ENCODE results near the gene CDH23.

Gene CDH23

DNA sequence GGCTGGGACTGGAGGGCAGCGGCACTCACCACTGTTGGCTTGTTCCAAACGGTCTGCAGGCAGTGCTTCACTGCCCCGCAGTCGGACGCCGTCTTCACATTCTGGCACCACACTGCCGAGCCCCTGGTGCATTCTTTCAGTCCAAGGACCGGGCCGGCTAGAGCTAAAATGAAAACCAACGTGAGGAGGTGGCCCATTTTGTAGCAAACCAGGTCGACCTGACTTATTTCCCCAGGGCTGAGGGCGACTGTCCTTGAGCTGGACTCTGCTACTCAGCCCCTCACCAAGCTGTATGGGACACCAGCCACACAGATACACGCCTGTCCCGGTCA lies 437.6 kb downstream of the CDH23 start:
- no peak for TF ChIP-seq JUND (IDR thresholded peaks at IDR 0.05; ENCODE audit: low read depth)
- in situ Hi-C loops (cut with HindIII; ENCODE audit: low pct_unique_long_range_greater_than_20kb, low sequenced_read_pairs) = no loop called here
- DNase-seq (ENCODE audit: low read depth in 1 of 2, low spot score in 1 of 2) = no peak

DNA sequence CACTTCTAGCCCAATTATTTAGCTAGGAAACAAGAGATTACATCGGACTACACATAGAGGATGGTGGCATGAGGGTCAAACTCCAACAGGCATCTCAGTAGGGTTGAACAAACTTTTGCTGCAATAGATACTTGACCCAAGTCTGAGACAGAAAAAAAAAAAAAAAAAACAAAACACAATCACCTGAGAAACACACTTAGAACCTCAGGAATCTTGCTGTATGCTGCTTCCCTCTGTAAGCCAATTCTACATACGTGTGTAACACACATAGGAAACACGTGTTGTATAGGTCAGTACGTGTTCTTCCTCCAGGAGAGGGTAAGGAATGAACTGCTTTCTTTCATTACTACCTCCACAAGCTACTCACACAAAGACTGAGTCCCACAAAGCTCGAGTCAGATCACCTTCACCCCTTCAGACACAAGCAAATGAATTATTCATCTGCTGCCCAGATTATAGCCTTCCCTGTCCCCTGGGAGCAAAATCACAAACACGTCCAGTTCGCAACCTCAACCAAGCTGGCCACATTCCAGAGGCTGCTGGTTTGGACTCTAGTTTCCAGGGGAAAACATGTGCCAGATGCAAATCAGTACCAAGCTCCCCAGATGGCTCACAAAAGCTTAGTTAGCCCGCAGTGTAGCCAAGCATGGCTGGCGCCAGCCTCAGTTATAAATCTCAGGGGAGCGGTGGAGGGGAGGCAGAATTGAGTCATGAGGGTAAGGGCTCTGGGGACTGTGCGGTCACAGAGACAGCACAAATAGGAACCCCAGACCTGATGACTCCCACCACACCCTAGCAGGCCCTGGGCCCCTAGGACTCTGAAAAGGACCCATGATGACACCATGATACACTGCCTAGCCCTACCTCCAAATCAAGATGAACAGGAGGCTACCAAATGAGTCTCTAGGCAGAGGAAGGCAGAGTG lies 439.2 kb downstream of the CDH23 start:
- no peak for TF ChIP-seq JUND (IDR thresholded peaks at IDR 0.05; ENCODE audit: low read depth)
- in situ Hi-C loops (cut with HindIII; ENCODE audit: low pct_unique_long_range_greater_than_20kb, low sequenced_read_pairs) = no loop called here
- DNase-seq (ENCODE audit: low read depth in 1 of 2, low spot score in 1 of 2) = no peak

DNA sequence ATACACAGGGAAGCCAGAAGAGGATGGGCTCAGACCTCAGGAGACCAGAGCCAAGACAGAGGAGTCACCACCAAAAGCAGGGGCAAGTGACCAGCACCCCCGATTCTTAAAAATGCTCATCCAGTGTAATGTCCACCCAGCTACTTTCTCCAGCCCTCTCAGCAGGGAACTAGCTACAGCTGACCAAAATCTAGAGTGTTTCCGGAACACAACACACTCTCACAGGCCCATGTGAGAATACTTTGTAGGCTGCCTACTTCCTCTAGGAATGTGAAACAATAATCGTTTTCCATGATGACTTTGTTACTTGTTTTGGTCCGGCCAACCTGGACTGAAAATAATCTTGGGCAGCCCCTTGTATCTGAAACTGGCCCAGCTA lies 439.9 kb downstream of the CDH23 start:
- in situ Hi-C loops (cut with HindIII; ENCODE audit: low pct_unique_long_range_greater_than_20kb, low sequenced_read_pairs) = no loop called here
- no peak for DNase-seq (ENCODE audit: low read depth in 1 of 2, low spot score in 1 of 2)
- TF ChIP-seq JUND (IDR thresholded peaks at IDR 0.05; ENCODE audit: low read depth) = no peak

DNA sequence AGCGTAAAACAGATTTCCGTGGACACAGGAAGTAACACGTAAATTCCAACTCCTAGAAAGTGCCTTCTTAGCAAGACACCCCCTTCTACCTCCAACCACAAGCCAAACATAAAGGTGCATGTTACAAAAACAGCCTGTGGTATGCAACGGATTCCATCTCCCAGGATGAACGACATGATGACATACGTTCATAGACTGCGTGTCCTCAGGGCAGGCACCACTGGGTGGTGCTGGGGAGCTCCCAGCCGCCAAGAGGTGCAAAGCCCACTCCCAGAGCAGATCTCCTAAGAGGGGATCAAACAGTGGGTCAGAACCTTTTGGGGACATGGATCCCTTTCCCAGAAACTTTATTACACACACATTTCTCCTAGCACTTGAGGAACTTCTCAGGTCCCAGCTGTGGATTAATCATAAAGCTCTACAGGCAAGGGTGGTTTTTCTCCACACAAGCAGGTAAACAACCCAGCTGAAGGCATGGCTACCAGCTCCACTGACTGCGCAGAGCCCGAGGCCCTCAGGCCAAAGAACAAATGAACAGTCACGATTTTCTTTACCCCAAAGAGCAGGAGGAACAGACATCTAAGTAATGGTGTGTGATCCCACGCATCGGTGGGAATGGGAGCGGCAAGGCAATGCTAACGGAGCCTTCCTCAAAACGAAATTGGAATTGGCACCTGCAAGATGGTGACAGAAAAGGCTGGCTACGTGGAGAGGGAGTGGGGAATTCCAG lies 440.5 kb downstream of the CDH23 start:
- TF ChIP-seq JUND (IDR thresholded peaks at IDR 0.05; ENCODE audit: low read depth) = no peak
- in situ Hi-C loops (cut with HindIII; ENCODE audit: low pct_unique_long_range_greater_than_20kb, low sequenced_read_pairs) = no loop called here
- peak in 1 of 2 experiments; percentile 18 for DNase-seq (ENCODE audit: low read depth in 1 of 2, low spot score in 1 of 2)

DNA sequence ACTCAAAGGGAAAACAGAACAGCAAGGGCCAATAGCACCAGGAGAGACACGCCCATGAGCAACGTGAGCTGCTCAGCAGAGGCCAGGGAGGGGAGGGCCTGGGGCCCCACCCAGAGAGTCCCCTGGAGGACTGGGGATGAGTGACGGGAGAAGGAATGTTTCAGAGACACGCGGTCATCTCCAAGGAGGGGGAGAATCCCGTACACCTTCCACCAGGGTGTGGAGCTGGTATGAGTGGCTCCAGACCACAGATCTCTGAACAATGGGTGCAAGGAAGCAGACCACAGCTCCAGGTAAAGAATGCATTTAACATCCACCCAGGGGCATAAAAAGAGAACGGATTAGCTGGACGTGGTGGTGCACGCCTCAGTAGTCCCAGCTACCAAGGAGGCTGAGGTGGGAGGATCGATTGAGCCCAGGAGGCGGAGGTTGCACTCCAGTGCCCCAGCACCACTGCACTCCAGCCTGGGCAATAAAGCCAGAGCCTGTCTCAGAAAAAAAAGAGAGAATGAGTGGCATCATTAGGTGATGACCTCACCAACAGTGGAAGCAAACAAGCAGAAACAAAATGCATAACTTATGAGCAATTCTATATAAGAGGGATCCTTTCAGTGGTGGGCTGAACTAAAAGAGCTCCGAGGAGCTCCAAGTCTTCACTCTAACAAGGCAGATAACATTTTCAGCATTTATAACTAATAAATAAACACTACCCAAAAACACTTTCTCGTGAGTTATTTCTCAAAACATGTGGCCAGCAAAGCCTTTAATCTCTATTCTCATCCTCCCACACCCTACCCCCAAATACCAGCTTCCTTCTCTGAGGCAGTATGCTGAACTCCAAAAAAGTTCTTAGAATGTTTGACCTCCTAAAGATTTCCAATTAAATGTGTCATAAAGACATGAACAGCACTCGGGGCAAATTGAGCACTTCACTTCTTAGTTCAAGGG lies 441.8 kb downstream of the CDH23 start:
- in situ Hi-C loops (cut with HindIII; ENCODE audit: low pct_unique_long_range_greater_than_20kb, low sequenced_read_pairs) = no loop called here
- DNase-seq (ENCODE audit: low read depth in 1 of 2, low spot score in 1 of 2) = no peak
- TF ChIP-seq JUND (IDR thresholded peaks at IDR 0.05; ENCODE audit: low read depth) = no peak

DNA sequence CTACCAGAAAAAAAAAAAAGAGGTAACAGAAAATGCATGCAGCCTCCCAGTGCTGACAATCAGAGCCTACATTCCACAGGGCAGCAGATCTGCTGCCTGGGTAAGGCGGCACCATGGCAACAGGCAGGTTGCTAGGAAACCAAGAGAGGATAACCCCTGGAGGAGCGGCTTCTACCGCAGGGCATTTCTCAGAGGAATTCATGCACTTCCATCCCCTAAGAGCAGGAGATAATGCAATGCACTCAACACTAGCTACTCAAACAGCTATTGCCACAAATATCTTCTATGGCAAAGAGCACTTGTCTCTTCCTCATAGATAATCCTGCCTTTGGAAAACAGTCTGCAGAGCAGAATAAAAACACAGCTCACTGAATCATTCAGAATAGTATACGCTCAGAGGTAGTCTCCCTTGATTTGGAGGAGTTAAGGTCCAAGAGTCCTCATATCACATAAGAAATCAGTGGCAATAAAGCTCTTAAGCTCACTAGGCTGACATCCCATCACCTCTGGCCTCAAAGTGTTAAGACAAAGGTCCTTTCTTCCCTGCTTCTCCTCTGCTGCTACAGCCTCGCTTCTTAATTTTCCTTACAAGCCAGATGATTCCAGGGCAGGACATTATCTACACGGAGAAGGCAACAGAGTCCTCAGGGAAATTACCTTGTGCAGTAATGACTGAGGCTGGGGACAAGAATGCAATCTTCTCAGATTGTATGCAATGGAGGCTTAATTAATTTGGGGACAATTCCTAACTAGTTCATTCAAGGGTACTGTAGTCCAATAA lies 443.6 kb downstream of the CDH23 start:
- no peak for TF ChIP-seq JUND (IDR thresholded peaks at IDR 0.05; ENCODE audit: low read depth)
- in situ Hi-C loops (cut with HindIII; ENCODE audit: low pct_unique_long_range_greater_than_20kb, low sequenced_read_pairs) = no loop called here
- peak in 1 of 2 experiments; percentile 62 for DNase-seq (ENCODE audit: low read depth in 1 of 2, low spot score in 1 of 2)

DNA sequence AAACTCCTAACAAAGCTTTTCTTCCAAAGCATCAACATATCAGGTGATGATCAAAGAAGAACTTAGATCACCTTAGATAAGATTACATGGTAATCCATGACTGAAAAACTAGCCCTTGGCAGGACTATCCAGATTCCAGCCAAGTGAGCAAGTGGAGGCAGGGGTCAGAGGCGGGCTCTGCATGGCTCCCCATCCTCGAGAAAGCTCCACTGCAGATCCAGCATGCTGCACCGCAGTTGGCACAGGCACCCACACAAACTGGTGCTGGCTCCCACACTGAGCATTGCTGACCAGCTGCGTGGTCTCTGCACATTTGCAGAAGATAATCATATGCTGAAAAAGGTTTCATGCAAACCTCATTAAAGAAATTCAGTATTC lies 444.2 kb downstream of the CDH23 start:
- in situ Hi-C loops (cut with HindIII; ENCODE audit: low pct_unique_long_range_greater_than_20kb, low sequenced_read_pairs) = no loop called here
- TF ChIP-seq JUND (IDR thresholded peaks at IDR 0.05; ENCODE audit: low read depth) = no peak
- DNase-seq (ENCODE audit: low read depth in 1 of 2, low spot score in 1 of 2) = no peak

DNA sequence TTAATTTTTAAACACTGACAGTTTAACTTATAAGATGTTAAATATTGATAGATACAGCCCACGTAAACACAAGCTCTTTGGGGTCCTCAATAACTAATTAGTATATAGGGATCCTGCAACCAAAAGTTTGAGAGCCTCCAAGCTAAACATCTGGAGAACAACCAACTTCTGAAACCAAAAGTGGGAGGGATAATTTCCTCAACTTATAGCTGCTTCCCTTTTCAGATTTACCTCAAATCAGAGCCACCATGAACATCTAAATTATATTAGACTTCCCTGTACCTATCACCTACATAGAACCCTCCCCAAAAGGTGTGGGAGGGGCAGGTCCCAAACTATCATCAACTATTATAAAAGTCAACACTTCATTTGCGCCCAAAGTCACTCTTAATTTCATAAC lies 445.7 kb downstream of the CDH23 start:
- no peak for DNase-seq (ENCODE audit: low read depth in 1 of 2, low spot score in 1 of 2)
- TF ChIP-seq JUND (IDR thresholded peaks at IDR 0.05; ENCODE audit: low read depth) = no peak
- in situ Hi-C loops (cut with HindIII; ENCODE audit: low pct_unique_long_range_greater_than_20kb, low sequenced_read_pairs) = no loop called here

DNA sequence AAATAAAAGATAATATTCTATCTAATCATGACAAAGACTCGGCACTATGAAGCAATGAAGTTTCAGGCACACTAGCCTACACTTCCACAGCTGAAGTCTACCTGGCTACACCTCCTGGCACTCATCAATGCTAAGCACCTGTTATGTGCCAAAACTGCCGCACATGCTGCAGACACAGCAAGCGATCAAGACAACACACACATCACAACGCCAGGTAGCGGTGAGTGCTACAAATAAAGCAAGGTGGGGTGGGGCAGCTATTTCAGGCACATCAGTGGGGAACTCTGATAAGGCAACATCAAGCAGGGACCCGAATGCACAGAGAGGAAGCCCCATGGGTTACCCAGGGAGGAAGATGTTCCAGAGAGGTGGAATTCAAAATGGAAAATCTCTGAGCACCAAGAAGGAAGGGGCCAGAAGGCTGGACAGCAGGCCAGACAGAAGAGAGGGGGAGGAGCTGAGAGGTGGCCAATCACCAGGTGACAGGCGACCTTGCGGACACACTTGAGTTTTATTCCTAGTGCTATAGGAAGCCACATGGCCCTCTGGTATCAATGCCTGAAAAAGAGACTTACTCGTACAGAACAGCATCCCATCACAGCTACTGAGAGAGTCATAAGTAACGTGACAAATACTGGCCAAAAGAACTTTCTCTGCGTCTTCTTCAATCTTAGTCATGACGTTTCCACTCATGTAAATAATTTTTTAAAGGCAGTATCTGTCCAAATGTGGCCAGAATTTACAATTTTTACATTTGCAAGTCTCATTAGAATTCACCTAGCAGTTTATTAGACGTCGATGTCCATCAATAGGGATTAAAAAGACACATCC lies 446.4 kb downstream of the CDH23 start:
- DNase-seq (ENCODE audit: low read depth in 1 of 2, low spot score in 1 of 2) = no peak
- in situ Hi-C loops (cut with HindIII; ENCODE audit: low pct_unique_long_range_greater_than_20kb, low sequenced_read_pairs) = no loop called here
- no peak for TF ChIP-seq JUND (IDR thresholded peaks at IDR 0.05; ENCODE audit: low read depth)

DNA sequence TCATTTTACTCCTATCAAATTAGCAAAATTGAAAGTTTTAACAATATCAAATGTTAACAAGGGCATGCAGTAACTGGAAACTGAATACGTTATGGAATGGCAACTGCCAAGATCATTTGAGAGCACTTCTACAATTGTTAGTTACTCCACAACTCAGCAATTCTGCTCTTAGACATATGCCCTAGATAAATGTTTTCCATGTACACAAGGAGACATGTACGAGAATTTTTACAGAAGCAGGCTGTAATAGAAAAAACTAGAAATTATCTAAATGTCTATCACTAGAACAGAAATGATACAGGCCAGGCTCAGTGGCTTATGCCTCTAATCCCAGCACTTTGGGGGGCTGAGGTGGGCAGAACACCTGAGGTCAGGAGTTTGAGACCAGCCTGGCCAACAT lies 447.4 kb downstream of the CDH23 start:
- TF ChIP-seq JUND (IDR thresholded peaks at IDR 0.05; ENCODE audit: low read depth) = no peak
- in situ Hi-C loops (cut with HindIII; ENCODE audit: low pct_unique_long_range_greater_than_20kb, low sequenced_read_pairs) = no loop called here
- no peak for DNase-seq (ENCODE audit: low read depth in 1 of 2, low spot score in 1 of 2)

DNA sequence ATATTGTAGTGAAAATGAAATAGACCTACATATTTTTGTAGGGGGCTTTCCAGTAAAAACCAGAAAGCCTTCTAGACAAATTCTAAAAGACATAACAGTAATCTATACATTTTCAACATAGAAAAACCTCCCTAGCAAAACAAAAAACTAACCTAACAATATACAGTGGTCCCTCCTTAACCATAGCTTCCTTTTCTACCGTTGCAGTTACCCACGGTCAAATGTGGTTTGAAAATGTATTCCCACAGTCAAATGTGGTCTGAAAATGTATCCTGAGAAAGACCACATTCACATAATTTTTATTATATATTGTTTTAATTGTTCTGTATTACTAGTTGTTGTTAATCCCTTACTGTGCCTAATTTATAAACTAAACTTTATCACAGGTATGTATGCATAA lies 448.0 kb downstream of the CDH23 start:
- DNase-seq (ENCODE audit: low read depth in 1 of 2, low spot score in 1 of 2) = no peak
- no peak for TF ChIP-seq JUND (IDR thresholded peaks at IDR 0.05; ENCODE audit: low read depth)
- in situ Hi-C loops (cut with HindIII; ENCODE audit: low pct_unique_long_range_greater_than_20kb, low sequenced_read_pairs) = no loop called here

Measured in T47D (cell line).